HG03196 (cell line): ENCODE results near the gene MICU1.
"Not testable (repeated sequence)": the region's sequence is repeated elsewhere in the genome, so short reads cannot be mapped to it uniquely, and the experiment has no call there.

Experiments used
- ATAC-seq: cut with Tn5 transposase; IDR thresholded peaks from one replicate; pipeline ENCODE4 v1.9.1; 2021; ENCODE audit not compliant: unreplicated experiment

The MICU1 gene

DNA sequence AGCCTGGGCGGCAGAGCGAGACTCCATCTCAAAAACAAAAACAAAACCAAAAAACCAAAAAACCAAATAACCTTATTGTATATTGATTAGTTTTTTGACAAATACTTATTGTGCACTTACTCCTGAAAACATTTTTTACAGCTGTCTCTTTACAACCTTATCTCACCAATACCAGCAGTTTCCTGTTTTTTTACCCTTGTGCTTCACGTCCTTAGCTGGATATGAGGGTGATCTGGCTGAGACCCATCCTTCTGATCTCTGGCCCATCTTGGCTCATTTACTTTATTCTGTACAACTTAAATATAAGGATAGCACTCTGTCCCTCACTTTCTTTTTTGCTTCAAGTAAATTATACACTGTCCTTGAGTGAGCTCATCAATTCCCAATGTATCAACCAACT, 166.6 kb downstream of the MICU1 start:
- ATAC-seq, result no peak

GRCh38 chr10:72455889-72456595, 169.8 kb downstream of the MICU1 start:
- ATAC-seq, result no peak

DNA sequence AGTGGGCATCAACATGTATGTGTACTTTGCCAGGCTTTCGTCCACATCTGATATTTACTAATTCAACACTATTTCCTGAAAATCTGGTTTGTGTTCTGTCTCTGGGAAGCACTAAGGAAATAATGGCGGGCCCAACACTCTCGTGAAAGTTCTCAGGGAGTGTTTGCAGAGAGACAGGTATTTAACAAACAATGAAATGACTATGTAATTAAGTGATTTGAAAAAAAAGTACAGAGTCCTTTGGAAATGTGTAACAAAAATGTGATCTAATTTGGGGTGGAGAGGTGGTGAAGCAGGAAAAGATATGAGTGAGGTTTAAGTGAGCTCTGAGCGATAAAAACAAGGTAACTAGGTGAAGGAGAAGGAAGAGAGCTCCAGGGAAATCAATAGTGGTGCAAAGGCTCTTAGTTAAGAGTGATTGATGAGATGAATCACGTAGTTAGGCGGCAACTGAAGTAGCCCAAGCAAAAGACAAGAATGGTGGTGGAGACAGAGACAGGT, 175.9 kb downstream of the MICU1 start:
- no peak for ATAC-seq

- ATAC-seq, result no peak
These were observed 180.0 kb downstream of the MICU1 start for GRCh38 chr10:72445851-72446250.

DNA sequence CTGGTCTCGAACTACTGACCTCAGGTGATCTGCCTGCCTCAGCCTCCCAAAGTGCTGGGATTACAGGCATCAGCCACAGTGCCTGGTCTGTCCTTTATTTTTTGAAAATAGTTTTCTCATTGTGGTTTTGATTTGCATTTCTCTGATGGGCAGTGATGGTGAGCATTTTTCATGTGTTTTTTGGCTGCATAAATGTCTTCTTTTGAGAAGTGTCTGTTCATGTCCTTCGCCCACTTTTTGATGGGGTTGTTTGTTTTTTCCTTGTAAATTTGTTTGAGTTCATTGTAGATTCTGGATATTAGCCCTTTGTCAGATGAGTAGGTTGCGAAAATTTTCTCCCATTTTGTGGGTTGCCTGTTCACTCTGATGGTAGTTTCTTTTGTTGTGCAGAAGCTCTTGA, 182.9 kb downstream of the MICU1 start:
- ATAC-seq, result not testable (repeated sequence)

- no peak for ATAC-seq
These were observed 190.3 kb downstream of the MICU1 start for GRCh38 chr10:72435570-72435969.

GRCh38 chr10:72430936-72431335, 194.9 kb downstream of the MICU1 start:
- not testable (repeated sequence) for ATAC-seq

- no peak for ATAC-seq
These were observed 195.9 kb downstream of the MICU1 start for GRCh38 chr10:72429931-72430330.

DNA sequence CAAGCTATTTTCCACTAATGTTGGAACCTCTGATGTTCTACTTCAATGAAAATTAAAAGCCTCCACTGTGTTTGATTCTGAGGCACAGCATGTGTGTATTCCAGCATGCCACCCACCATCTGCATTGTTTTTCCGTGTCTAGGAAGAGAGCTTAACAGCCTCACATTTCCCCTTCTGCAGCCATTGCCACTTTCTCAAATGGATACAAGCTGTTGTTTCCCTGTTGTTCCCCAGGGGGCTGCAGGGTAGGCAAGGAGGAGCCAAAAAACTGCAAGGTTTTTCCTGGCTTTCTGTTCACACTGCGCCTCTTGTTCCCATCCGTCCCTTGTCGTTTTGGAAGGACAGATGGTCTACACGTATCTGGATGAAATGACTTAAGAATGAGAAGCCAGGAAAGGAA, 198.9 kb downstream of the MICU1 start:
- no peak for ATAC-seq

- ATAC-seq, result no peak
These were observed 200.7 kb downstream of the MICU1 start for GRCh38 chr10:72425133-72425532.

DNA sequence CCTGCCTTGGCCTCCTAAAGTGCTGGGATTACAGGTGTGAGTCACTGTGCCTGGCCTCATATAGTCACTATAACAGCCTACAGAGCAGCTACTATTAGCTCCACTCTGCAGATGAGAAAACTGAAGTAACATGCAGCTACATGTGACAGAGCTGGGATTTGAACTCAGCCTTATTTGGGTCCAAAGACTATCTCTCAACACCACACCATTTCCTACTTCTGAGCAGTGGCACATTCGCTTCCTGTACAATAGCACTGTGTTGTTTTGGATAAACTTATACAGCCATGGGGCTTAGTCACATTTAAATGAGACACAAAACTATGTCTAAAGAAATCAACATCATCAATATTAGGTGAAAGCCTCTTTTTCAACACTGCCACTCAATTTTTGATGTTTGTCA, 201.3 kb downstream of the MICU1 start:
- no peak for ATAC-seq

- ATAC-seq, result no peak
These were observed 202.5 kb downstream of the MICU1 start for GRCh38 chr10:72423426-72423825.

DNA sequence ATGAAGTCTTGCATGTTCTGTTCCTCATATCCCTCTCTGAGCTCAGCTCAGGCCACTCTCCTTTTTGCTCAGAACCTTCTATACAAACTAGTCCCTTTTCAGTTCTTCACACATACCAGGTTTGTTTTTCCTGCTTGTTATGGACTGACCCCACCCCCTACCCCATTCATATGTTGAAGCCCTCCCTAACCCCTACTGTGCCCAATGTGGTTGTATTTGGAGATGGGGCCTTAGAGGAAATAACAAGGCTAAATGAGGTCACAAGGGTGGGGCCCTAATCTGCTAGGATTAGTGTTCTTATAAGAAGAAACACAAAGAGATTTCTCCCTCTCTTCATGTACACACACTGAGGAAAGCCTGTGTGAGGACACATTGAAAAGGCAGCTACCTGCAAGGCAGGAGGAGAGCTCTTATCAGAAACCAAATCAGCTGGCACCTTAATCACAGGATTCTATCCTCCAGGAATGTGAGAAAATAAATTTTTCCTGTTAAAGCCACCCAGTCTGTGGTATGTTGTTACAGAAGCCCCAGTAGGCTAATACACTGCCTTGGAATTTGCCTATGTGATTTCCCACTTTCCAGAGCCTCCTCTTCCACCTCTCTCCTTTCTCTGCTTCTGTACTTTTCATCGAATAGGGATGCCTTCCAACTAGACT, 203.9 kb downstream of the MICU1 start:
- no peak for ATAC-seq

DNA sequence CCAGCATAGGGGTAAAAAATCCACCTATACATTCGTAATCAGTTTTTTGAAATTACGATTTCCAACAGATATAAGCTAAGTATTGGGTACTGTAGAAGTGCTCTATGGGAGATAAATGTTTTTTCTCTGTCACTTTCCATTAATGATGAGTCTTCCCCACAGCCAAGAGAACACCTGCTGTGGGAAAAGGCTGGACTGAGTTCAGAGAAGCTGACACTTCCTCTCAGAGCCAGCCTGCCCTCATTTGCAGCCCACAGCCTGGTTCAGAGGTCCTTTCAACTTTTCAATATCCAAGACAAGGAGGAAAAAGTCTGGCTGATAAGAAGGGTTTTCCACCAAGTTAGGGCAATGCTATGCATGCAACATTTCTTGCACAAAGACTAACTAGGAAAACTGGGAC, 206.6 kb downstream of the MICU1 start:
- ATAC-seq, result no peak

DNA sequence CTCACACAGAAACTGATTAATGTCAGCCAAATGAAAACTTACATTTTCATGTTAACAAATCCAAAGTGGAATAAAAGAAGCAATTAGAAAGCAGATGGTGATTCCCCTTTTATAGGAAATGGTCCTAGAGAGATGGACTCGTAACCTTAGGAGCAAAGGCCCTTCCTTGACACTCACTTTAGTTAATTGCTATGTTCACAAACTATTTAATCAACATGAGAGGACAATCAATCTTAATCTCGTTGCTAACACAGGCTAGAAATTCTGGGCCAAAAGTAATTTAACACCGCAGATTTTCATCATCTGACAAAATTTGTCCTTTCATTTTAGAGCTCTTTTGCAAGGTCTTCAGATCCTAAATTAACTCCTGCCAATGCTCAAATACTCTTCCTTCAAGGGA, 207.2 kb downstream of the MICU1 start:
- no peak for ATAC-seq

DNA sequence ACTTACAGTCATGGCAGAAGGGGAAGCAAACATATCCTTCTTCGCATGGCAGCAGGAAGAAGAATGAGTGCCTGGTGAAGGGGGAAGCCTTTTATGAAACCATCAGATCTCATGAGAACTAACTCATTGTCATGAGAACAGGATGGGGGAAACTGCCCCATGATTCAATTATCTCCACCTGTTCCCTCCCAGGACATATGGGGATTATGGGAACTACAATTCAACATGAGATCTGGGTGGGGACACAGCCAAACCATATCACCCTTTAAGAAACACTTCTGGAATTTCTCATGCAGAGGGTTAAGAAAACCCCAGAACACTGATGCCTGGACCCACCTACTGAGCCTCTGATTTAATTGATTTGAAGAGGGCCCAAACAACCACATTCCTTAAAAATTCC, 207.9 kb downstream of the MICU1 start:
- no peak for ATAC-seq

DNA sequence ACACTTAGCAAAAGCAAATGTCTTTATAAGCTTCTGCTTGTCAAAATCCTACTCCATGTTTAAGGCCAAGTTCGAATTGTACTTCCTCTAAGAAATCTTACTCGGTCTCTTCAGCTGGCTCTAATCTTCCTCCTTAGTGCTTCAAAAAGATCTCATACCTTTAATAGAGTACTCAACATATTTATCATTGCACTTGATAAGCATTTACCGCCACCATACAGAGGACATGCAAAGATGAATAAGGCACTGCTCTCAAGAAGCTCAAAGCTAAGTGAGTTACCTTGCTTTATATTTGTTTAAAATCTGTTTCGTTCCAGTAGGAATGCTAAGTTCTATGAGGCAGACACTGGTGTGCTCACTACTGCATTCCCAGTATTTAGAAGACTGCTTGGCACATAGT, 209.2 kb downstream of the MICU1 start:
- ATAC-seq, result no peak

GRCh38 chr10:72414642-72415041, 211.2 kb downstream of the MICU1 start:
- ATAC-seq, result no peak

GRCh38 chr10:72409167-72409566, 216.7 kb downstream of the MICU1 start:
- no peak for ATAC-seq

GRCh38 chr10:72407927-72408600, 217.8 kb downstream of the MICU1 start:
- ATAC-seq, result no peak

DNA sequence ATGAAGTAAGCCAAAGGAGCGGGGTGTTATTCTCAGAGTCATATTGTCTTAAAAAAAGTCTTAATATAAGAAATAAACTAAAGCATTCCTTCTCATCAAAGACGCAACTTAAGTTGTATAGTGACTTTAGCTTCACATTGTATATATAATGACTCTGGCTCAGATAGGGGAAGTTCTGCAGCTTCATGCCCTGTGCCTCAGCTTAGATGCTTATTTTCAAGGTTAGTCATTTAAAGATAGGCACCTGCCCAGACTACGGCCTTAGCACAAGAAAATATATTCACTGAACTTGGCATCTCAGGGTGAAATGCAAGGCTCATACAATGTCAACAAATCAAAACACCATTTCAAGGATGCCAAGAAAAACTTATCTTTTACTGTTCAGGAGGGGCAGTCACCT, 218.4 kb downstream of the MICU1 start:
- ATAC-seq, result no peak

- not testable (repeated sequence) for ATAC-seq
These were observed 230.3 kb downstream of the MICU1 start for GRCh38 chr10:72395581-72395980.
